Endothelial cell of umbilical vein (primary cell): ENCODE measurements around the gene MYO1B. TPM values are rescaled to one million over a fixed set of nuclear protein-coding genes. Genes with fewer than 3 reads are reported as not detected.

Source experiments
- BruUV-seq: library from RNA; stranded (reverse); fragments of 400-500 nt; replicated peaks from 2 replicates; lab custom pipeline; 2021; lab: Mats Ljungman, UMichigan
- CTCF ChIA-PET: fragments of 300-600, 350-600 bp; sonication (Branson Sonifier 250); formaldehyde crosslinking; loops from one replicate; lab custom pipeline; 2021; ENCODE audit warnings: antibody characterized with exemption, inconsistent platforms; lab: Charles Lee
- POLR2A ChIA-PET: fragments of 300-600, 350-600 bp; sonication (Branson Sonifier 250); formaldehyde crosslinking; loops from one replicate; lab custom pipeline; 2021; ENCODE audit warnings: antibody characterized with exemption, inconsistent platforms; lab: Charles Lee
- DNase-seq: peaks from one replicate; pipeline ENCODE4 v3.0.0-alpha.2; 2011; ENCODE audit warnings: low read depth, low spot score
- FAIRE-seq: peaks from 2 replicates; lab custom pipeline; 2011; peaks lifted over from hg19 to GRCh38; lab: Jason Lieb, UNC
- H2AFZ ChIP-seq: 2 replicates; pipeline ENCODE4 v1.6.0; 2012; ENCODE audit warnings: low read depth, low read length, control low read depth, inconsistent platforms
- H3K27ac ChIP-seq: 2 replicates; pipeline ENCODE4 v1.5.1; 2011; ENCODE audit warnings: low read depth, mild to moderate bottlenecking, control low read depth, low read length, moderate library complexity; ENCODE audit not compliant: insufficient read depth
- H3K27me3 ChIP-seq, 2 experiments: 2 replicates each; pipeline versions ENCODE4 v1.6.0 to v1.6.1; 2011; ENCODE audit warnings: low read length in 2 of 2, mixed read lengths in 1 of 2; ENCODE audit not compliant: control insufficient read depth in 2 of 2, insufficient read depth in 2 of 2
- H3K36me3 ChIP-seq, 2 experiments: 2 replicates in 1 of 2; 3 replicates in 1 of 2; pipeline ENCODE4 v1.5.1; 2011; ENCODE audit warnings: low read length in 2 of 2, mild to moderate bottlenecking in 1 of 2, moderate library complexity in 1 of 2; ENCODE audit not compliant: control insufficient read depth in 2 of 2, insufficient read depth in 2 of 2; ENCODE audit errors: extremely low read depth in 1 of 2
- H3K4me1 ChIP-seq: 3 replicates; pipeline ENCODE4 v1.5.1; 2011; ENCODE audit warnings: mild to moderate bottlenecking, low read length; ENCODE audit not compliant: control insufficient read depth, insufficient read depth; ENCODE audit errors: extremely low read depth
- H3K4me2 ChIP-seq: 2 replicates; pipeline ENCODE4 v1.6.1; 2011; ENCODE audit warnings: low read length, control low read depth, mixed read lengths; ENCODE audit not compliant: insufficient read depth
- H3K4me3 ChIP-seq, 3 experiments: fragments of 200-600 bp in 1 of 3; sonication (generic), shearing (Covaris generic) in 1 of 3; replicated peaks in 1 of 3; 2 replicates each; pipeline ENCODE4 v1.5.1; 2011 to 2016; ENCODE audit warnings: control low read depth in 3 of 3, low read length in 3 of 3, mild to moderate bottlenecking in 2 of 3, inconsistent platforms in 1 of 3, low read depth in 1 of 3, moderate library complexity in 1 of 3; ENCODE audit not compliant: insufficient read depth in 1 of 3
- H3K79me2 ChIP-seq: 2 replicates; pipeline ENCODE4 v1.6.0; 2012; ENCODE audit warnings: low read length, inconsistent platforms; ENCODE audit not compliant: control insufficient read depth, insufficient read depth
- H3K9ac ChIP-seq: replicated peaks from 2 replicates; pipeline ENCODE3; 2011; ENCODE audit warnings: low read length, control low read depth; ENCODE audit not compliant: insufficient read depth; ENCODE audit errors: extremely low read depth
- H3K9me1 ChIP-seq: replicated peaks from 3 replicates; pipeline ENCODE4 v1.6.0; 2011; ENCODE audit warnings: mild to moderate bottlenecking, low read length; ENCODE audit not compliant: control insufficient read depth, insufficient read depth; ENCODE audit errors: extremely low read depth
- H3K9me3 ChIP-seq: replicated peaks from 2 replicates; pipeline ENCODE4 v1.5.1; 2012; ENCODE audit warnings: low read length, inconsistent platforms; ENCODE audit not compliant: control insufficient read depth, insufficient read depth
- H4K20me1 ChIP-seq: replicated peaks from 2 replicates; pipeline ENCODE3; 2011; ENCODE audit warnings: mild to moderate bottlenecking, low read length; ENCODE audit not compliant: control insufficient read depth, insufficient read depth; ENCODE audit errors: extremely low read depth
- EZH2 ChIP-seq: IDR thresholded peaks from 2 replicates; pipeline ENCODE4 v1.6.1; 2012; ENCODE audit warnings: borderline replicate concordance, low read depth, mild to moderate bottlenecking, moderate library complexity, low read length, inconsistent platforms; ENCODE audit not compliant: severe bottlenecking
- MAX ChIP-seq: IDR thresholded peaks from 2 replicates; pipeline ENCODE4 v1.6.1; 2011; ENCODE audit not compliant: insufficient read depth, insufficient read length
- MYC ChIP-seq: IDR thresholded peaks from one replicate; pipeline ENCODE4 v1.6.1; 2011; ENCODE audit warnings: mild to moderate bottlenecking, low read depth, low read length
- dilution Hi-C: fragments of 300-500 bp; cut with MboI; formaldehyde crosslinking; loops from one replicate; pipeline ENCODE4 v1.15.0; 2019; ENCODE audit warnings: low sequenced_read_pairs; ENCODE audit not compliant: extremely low pct_ligation_motif_present
- intact Hi-C: fragments of 100-400 bp; cut with micrococcal nuclease; formaldehyde crosslinking; loops from one replicate; pipeline ENCODE4 v1.10.0; 2022
- polyA plus RNA-seq, 4 experiments: library from polyadenylated mRNA; depleted of rRNA in 3 of 4; stranded (reverse) in 3 of 4; unstranded in 1 of 4; fragments of >200 nt; gene quantifications; 2 replicates each; pipeline versions ENCODE4 v1.2.1 to v1.2.3, GENCODE V29; 2011 to 2012; ENCODE audit warnings: missing spikeins in 1 of 4
- total RNA-seq: library from RNA; stranded (reverse); gene quantifications from 2 replicates; pipeline ENCODE4 v1.2.3, GENCODE V29; 2021

Gene MYO1B
- total and polyA plus RNA-seq, 2 donors (not counting 3 experiments of a cell fraction or from before 2014, with no cell fraction given) = 8.7 to 51.1 TPM

- no peaks in the 10 kb centered on the region for H3K9me3 ChIP-seq
- H3K9ac ChIP-seq = no peak overlapping the region
- H3K27ac ChIP-seq = no peak overlapping the region
- no TSS peak for BruUV-seq
- H3K79me2 ChIP-seq = no peaks in the 10 kb centered on the region
- no peak for FAIRE-seq
- dilution Hi-C loops (no loop called here), intact Hi-C loops (no loop called here)
- no peak overlapping the region for H3K4me3 ChIP-seq
- no peaks in the 10 kb centered on the region for H4K20me1 ChIP-seq
- H3K36me3 ChIP-seq = no peaks in the 10 kb centered on the region
- TF ChIP-seq MAX (no peak), MYC (no peak)
- H2AFZ ChIP-seq = no peak overlapping the region
- H3K4me2 ChIP-seq = no peak overlapping the region
- POLR2A ChIA-PET = no interaction called here
- no peaks in the 10 kb centered on the region for H3K4me1 ChIP-seq
- no peak for DNase-seq
- CTCF ChIA-PET = interaction anchor here (1.1 to 1.8 kb wide), 2 partner anchors 68 to 299 kb away, joined by 3 to 7 read pairs; no protein-coding TSS in a partner anchor
- peaks cover 0 to 2% of the 10 kb centered on the region in 2 experiments for H3K27me3 ChIP-seq
- no peaks in the 10 kb centered on the region for H3K9me1 ChIP-seq
These were observed 22.3 kb upstream of the MYO1B start for GRCh38 chr2:191222952-191223351.

DNA sequence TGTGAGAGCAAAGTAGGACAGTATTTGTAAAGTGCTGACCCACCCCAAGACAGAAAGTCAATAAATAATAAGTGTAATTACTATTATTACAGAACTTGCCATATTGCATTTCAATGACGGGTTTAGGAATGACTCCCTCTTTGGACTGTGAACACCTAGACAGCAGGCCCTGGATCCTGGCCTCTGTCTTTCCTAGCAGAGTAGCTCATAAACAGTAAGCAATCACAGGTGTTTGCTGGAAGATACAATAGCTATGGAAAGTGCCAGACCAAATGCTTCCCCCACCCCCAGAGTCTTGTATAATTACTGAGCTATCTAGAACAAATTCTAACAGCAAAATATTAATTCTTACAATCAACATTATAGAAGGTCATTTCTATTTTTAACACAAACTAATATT, 20.1 kb upstream of the MYO1B start:
- no peak for DNase-seq
- intact Hi-C loops = no loop called here
- dilution Hi-C loops = no loop called here
- Histone ChIP-seq H3K79me2 (no peaks in the 10 kb centered on the region), H4K20me1 (no peaks in the 10 kb centered on the region), H3K9me1 (no peaks in the 10 kb centered on the region), H3K4me1 (no peaks in the 10 kb centered on the region), H3K4me3 (no peak overlapping the region), H3K27ac (no peak overlapping the region), H2AFZ (no peak overlapping the region), H3K9me3 (no peaks in the 10 kb centered on the region), H3K4me2 (no peak overlapping the region), H3K27me3 (no peaks in the 10 kb centered on the region), H3K36me3 (no peaks in the 10 kb centered on the region), H3K9ac (no peak overlapping the region)
- CTCF ChIA-PET = interaction anchor here (1.1 to 1.4 kb wide), 2 partner anchors 60 to 276 kb away, joined by 3 read pairs; no protein-coding TSS in a partner anchor
- no peak for TF ChIP-seq EZH2
- POLR2A ChIA-PET = no interaction called here
- no peak for FAIRE-seq
- no TSS peak for BruUV-seq
